Endothelial cell (in vitro differentiated cells): Measurements from ENCODE around the gene GUF1. TPM values are rescaled to one million over a fixed set of nuclear protein-coding genes. Genes with fewer than 3 reads are reported as not detected.
"Not testable (repeated sequence)": the region's sequence is repeated elsewhere in the genome, so short reads cannot be mapped to it uniquely, and the experiment has no call there.

Experiments
- DNase-seq: peaks from one replicate; pipeline ENCODE4 v3.0.0; 2021; ENCODE audit warnings: low spot score
- H3K27ac Mint-ChIP-seq: one replicate; pipeline ENCODE4 v1.8.0; 2021; ENCODE audit warnings: mixed read lengths, inconsistent platforms; ENCODE audit not compliant: unreplicated experiment
- H3K27me3 Mint-ChIP-seq: one replicate; pipeline ENCODE4 v1.8.0; 2021; ENCODE audit warnings: mild to moderate bottlenecking, moderate library complexity, mixed read lengths, inconsistent platforms; ENCODE audit not compliant: unreplicated experiment
- H3K36me3 Mint-ChIP-seq: one replicate; pipeline ENCODE4 v1.8.0; 2021; ENCODE audit warnings: mild to moderate bottlenecking, low read depth, mixed read lengths, inconsistent platforms; ENCODE audit not compliant: unreplicated experiment
- H3K4me1 Mint-ChIP-seq: one replicate; pipeline ENCODE4 v1.8.0; 2021; ENCODE audit warnings: mild to moderate bottlenecking, mixed read lengths, inconsistent platforms; ENCODE audit not compliant: unreplicated experiment
- H3K4me3 Mint-ChIP-seq: one replicate; pipeline ENCODE4 v1.8.0; 2021; ENCODE audit warnings: mild to moderate bottlenecking, mixed read lengths, inconsistent platforms; ENCODE audit not compliant: unreplicated experiment
- H3K9me3 Mint-ChIP-seq: one replicate; pipeline ENCODE4 v1.8.0; 2021; ENCODE audit warnings: mixed read lengths, inconsistent platforms; ENCODE audit not compliant: unreplicated experiment
- total RNA-seq: library from RNA; stranded (reverse); fragmentation: NEBNext Ultra II Directional; extraction: Animal tissue kit (Norgen Biotek cat#: 25700); gene quantifications from one replicate; pipeline ENCODE4 v1.2.1, GENCODE V29; 2021; ENCODE audit not compliant: unreplicated experiment
- TF ChIP-seq, protein P1 (sequence below): fragments of 200-600 bp; sonication (generic); IDR thresholded peaks from one replicate; pipeline ENCODE4 v1.5.0; 2021; ENCODE audit warnings: antibody characterized with exemption; ENCODE audit not compliant: unreplicated experiment

Gene GUF1
- total RNA-seq, 1 donor from 2014 or later: 14.7 TPM

DNA sequence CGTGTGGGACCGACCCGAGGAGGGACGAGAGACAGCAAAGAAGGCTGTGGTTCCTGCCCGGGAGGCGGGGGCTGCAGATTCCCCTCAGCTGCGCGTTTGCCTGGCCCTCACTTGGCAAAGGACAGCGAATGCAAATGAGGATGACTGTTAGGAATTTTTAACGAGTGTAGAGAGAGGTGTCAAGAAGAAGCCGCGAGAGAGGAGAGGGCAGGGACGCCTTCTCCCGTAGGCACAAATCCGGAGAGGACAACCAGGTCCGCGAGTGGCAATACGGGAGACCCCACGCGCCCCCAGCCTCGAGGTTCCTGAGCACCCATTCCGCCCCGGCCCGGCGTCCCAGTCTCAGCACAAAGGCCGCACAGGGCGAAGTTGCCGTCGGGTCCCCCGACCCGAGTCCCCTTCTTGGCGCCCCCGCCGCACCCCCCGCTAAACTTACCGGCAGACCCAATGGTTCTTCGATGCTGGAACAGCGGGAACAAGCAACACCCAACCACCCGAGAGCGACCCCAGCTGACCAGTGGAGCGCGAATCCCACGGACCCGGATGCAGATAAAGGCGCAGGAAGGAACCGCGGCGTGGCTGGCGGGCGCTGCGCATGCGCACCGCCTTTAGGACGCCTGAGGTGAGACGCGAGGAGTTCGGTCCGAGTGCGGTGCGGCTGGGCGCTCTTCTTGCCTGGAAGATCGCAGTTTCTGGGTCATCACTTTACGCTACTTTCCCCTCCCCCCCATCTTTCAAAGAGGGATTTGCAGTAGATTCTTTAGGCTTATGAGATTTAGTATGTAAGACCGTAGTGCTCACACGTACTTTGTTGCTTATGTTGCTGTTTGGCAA is 48.0 kb downstream of the GUF1 start, which contains the start of gene GNPDA2:
Gene GNPDA2, minus strand, starts transcription at position 519 of the 834 bp plus-strand sequence. CDS start 4,349 bp downstream, outside the sequence.
- peak within 1 kb of the TSS; percentile 17 for H3K27ac Mint-ChIP-seq
- no peaks in the 10 kb centered on the region for H3K9me3 Mint-ChIP-seq
- H3K4me3 Mint-ChIP-seq: peak within 1 kb of the TSS; percentile 94
- peak; percentile 85 for DNase-seq
- H3K27me3 Mint-ChIP-seq: peaks cover 3% of the 10 kb centered on the region
- H3K36me3 Mint-ChIP-seq: no peaks in the 10 kb centered on the region
- TF ChIP-seq, protein P1, sequence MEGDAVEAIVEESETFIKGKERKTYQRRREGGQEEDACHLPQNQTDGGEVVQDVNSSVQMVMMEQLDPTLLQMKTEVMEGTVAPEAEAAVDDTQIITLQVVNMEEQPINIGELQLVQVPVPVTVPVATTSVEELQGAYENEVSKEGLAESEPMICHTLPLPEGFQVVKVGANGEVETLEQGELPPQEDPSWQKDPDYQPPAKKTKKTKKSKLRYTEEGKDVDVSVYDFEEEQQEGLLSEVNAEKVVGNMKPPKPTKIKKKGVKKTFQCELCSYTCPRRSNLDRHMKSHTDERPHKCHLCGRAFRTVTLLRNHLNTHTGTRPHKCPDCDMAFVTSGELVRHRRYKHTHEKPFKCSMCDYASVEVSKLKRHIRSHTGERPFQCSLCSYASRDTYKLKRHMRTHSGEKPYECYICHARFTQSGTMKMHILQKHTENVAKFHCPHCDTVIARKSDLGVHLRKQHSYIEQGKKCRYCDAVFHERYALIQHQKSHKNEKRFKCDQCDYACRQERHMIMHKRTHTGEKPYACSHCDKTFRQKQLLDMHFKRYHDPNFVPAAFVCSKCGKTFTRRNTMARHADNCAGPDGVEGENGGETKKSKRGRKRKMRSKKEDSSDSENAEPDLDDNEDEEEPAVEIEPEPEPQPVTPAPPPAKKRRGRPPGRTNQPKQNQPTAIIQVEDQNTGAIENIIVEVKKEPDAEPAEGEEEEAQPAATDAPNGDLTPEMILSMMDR: no peak
- H3K4me1 Mint-ChIP-seq: peaks cover 5% of the 10 kb centered on the region

DNA sequence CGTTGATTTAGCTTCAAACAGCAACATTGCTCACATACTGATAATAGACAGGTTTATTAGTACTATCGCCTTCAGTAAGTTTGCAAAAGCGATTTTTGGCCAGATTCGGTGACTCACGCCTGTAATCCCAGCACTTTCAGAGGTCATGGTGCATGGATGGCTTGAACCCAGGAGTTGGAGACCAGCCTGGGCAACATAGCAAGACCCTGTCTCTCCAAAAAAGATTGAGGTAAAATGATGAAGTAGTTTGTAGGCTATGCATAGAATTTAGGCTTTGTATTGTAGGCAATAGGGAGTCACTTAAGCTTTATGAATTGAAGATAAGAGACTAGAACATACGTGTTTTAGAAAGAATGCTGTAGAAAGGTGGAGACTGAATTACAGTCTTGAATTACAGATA is 49.3 kb downstream of the GUF1 start:
- DNase-seq: no peak
- Mint-ChIP-seq H3K27me3 (peaks cover 3% of the 10 kb centered on the region), H3K4me3 (no peak overlapping the region), H3K27ac (no peak overlapping the region), H3K36me3 (no peaks in the 10 kb centered on the region), H3K9me3 (no peaks in the 10 kb centered on the region), H3K4me1 (peaks cover 5% of the 10 kb centered on the region)
- TF ChIP-seq, protein P1: no peak

DNA sequence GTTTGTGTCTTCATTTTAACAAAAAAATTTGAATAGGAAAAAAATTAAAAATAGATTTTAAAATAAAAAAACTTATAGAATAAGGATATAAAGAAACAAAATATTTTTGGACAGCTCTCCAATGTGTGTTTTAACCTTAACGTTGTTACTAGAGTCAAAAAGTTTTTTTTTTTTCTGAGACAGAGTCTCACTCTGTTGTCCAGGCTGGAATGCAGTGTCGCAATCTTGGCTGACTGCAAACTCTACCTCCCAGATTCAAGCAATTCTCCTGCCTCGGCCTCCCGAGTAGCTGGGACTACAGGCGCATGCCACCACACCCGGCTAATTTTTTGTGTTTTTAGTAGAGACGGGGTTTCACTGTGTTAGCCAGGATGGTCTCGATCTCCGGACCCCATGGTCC is 50.5 kb downstream of the GUF1 start:
- H3K9me3 Mint-ChIP-seq, H3K36me3 Mint-ChIP-seq, H3K4me3 Mint-ChIP-seq, DNase-seq, H3K4me1 Mint-ChIP-seq, H3K27ac Mint-ChIP-seq, H3K27me3 Mint-ChIP-seq: not testable (repeated sequence)

DNA sequence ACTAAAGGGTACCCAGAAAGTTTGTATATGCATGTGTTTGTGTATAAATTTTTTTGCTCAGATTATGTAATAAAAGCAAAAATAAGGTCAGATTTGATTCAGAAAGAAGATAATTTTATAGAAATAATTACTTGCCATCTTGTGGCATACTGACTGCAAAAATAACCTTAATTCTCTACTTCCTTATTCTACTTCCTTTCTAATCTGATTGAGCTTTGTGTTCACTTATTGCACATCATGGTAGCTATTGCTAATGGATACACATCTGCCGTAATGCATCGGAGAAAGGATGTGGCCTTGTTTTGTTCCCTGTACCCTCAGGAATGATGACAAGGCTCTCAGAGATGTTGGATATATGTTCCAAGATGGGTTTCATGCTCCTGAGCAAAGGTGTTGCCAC is 58.7 kb downstream of the GUF1 start:
- DNase-seq: no peak
- TF ChIP-seq, protein P1: no peak

DNA sequence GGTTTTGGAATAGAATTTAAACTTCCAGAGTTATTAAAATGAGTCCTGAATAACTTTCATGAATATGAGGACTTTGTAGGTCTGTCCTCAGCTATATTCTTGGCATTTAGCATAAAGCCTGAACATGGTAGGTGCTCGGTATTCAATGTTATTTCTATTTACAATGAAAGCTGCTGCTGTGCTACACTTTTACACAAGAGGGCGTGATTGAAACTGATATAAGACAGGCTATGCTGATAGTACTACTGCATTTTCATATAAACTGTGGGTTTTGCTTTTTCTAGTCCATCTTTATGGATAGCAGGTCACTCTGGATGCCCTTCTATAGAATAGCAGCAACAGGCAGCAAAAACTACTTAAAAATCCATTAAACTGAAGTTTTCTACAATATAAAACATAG is 60.4 kb downstream of the GUF1 start:
- DNase-seq: no peak
- H3K27ac Mint-ChIP-seq: no peak overlapping the region

More for the DNA sequence above, 58.7 kb downstream of the GUF1 start:
- no peaks in the 10 kb centered on the region for H3K4me1 Mint-ChIP-seq
- H3K36me3 Mint-ChIP-seq: no peaks in the 10 kb centered on the region
- H3K27ac Mint-ChIP-seq: no peak overlapping the region
- no peaks in the 10 kb centered on the region for H3K27me3 Mint-ChIP-seq
- H3K4me3 Mint-ChIP-seq: no peak overlapping the region
- H3K9me3 Mint-ChIP-seq: no peaks in the 10 kb centered on the region

More for the DNA sequence above, 60.4 kb downstream of the GUF1 start:
- no peaks in the 10 kb centered on the region for H3K36me3 Mint-ChIP-seq
- no peaks in the 10 kb centered on the region for H3K27me3 Mint-ChIP-seq
- no peaks in the 10 kb centered on the region for H3K9me3 Mint-ChIP-seq
- no peak overlapping the region for H3K4me3 Mint-ChIP-seq
- TF ChIP-seq, protein P1: no peak
- H3K4me1 Mint-ChIP-seq: no peaks in the 10 kb centered on the region
